GOT3 (cell line): ENCODE results near the gene LARGE1.
"Not testable (repeated sequence)": the region's sequence is repeated elsewhere in the genome, so short reads cannot be mapped to it uniquely, and the experiment has no call there.

Experiments
- DNase-seq: peaks from one replicate; lab custom pipeline; 2025; ENCODE audit warnings: mixed read lengths; lab: John Stamatoyannopoulos, UW

Gene LARGE1

DNA sequence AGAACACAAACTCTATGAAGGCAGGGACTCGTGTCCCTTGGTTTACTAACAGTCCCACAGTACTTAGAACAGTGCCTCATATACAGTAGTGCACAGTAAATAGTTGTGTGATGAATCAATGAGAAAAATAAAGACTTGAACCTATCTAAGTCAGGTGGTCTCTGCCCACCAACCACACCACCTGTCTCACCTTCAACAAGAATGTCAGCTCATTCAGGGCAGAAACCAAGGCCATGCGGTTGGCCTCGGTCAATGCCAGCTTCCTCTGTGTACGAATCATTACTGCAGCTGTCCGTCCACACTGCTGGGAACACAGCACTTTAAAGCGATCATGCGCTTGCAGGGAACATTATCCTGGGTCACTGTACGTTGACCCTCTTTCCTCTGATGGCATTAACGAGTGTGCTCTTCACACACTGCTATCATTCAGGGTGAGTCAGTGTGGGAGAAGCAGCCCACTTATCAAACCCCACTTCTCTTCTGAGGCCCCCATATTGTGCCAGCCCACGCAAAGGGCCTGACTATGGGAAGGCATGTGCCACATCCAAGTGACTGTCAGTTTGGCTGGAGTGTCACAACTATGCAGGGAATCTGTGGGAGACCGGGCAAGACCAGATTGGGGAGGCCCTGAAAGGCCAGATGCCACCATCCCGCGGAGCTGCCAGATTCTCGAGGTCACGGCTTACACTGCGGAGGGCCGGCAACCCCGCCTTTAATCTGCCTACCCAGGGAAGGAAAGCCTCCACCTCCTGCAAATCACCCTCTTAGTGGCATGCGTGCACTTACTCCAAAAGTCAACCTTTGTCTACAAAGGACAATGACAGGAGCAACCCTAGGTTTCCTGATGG lies 36.1 kb downstream of the LARGE1 start:
- DNase-seq = no peak

DNA sequence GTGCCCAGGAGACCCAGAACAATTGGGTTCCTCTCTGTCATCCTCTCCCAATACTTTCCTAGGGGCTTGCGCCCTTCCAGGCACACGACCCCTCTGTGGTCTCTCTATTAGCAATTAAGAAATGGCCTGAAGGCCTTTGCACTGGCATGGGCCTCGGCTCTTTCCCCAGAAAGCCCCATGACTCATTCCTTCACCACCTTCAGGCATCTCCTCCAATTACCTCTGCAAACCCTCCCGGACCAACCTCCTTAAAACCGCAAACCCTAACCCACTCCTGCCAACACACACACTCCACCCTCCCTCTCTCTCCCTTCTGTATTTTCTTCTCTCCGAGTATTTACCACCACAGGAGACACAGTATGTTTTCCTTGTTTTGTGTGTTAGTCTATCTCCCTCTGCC lies 36.7 kb downstream of the LARGE1 start:
- DNase-seq = no peak

DNA sequence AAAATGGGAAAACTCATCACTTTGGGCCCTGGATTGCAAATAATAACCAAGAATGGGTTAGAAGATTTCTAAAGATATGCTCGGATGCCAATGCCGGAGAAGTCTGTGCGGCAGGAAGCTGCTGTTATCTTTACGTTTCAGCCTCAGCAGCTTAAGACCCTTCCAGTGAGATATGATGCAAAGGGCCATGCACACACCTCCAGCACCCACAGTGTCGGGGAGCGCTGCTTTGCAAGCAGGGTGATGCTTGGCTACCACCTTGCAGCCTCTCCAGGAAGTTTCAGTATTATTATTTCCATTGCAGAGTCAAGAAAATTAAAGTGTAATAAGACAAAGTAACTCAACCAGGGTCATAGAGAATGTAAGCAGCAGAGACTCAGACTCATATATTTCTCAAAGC lies 37.3 kb downstream of the LARGE1 start:
- no peak for DNase-seq

DNA sequence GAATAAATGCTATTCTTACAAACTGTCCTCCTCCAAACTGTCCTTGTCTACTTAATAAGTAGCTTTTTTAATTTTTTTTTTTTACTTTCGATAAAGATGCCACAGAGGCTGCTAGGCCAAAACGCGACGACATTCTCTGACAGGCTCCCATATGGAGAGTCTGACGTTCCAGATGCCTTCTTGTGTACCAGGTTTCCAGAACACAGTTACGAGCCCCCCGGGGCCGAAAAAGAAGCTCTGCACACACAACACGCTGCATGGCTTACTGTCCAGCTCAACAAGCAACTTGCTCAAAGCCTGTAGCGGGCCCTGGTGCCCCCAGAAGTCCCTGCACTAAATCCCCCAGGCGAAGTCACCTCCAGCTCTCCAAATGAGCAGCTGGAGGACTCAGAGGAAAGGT lies 39.3 kb downstream of the LARGE1 start:
- DNase-seq = no peak

DNA sequence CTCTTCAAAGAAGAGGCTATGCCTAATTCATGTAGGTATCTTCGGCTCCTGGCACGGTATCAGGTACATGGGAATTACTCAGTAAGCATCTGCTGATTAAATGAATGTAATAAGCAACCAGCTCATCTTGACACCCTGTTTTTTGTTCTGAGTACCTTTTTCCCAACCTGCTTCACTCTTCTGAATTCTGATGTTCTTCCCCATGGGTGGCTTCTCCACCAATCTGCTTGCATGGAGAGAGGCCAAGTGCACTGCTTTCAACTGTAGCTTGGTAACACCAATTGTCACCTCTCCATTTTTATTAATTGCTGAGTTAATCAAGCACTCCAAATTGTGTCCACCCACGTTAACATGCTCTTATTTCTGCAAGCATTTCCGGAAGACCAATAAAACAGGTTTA lies 40.5 kb downstream of the LARGE1 start:
- DNase-seq = no peak

DNA sequence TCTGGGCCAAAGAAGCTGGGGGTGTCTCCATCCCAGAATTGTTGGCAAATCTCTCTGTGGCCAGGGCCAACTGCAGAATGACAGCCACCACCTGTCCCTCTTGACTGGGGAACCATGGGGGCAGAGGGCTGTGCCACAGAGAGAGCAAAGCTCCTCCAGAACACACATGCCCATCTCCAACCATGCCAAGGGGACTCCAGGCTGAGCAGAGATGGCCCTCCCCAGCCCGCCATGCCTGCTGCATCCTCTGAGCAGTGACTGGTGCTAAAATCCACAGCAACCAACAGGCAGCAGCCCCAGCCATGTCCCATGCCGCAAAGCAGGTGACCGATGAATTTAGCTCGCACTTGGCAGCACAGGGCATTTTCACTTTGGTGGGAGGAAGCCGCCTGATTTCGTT lies 45.0 kb downstream of the LARGE1 start:
- no peak for DNase-seq

DNA sequence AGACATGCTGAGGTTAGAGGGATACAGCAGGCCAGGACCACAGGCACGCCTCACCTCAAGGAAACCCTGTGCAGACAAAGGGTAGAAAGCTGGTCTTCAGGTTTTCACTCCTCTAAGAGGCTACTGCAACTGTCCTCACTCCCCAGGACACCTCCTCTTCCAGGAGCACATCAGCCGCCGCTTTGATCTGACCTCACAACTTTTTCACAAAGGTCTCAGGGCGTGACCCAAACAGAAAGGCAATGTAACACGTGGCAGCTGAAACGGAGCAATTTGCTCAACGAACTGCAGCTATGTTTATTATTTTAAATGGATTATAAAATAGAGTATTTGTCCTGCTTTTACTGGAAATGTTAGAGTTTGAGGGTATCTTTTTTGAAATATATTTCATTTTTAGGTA lies 46.1 kb downstream of the LARGE1 start:
- DNase-seq = no peak

DNA sequence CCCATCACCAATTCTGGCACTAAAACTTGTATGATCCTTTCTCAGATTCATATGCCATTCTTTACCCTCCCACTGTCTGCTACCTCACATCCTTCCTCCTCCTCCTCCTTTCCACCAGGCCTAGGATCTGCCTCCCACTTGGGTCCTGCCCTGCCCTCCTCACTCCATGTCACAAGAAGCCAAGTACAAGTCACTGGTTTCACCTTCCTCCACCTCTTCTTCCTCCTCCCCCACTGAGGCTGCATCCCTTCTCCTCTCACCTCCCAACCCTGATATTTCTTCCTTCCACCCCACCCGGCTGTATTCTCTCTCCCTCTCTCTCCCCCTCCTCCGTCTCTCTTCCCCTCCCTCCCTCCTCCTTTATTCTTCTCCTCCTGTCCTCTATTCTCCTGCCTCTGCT lies 46.6 kb downstream of the LARGE1 start:
- DNase-seq = no peak

DNA sequence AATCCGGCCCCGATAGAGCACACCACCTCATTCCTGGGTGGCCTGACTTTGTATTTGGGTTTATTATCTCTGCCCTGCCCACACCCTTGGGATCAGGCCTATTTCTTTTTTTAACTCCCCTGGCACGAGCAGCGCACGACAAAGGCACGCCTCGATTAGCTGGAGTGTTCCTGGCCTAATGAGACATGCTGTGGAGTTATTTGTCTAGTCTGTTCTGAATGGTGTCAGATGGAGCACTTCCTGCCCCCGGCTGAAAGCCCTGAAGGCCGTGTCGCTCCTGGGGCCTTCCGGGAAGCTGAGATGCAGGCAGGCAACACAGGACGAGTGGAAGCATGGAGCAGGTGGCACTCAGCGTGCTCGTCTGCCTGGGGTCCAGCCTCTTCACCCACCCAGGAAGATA lies 47.1 kb downstream of the LARGE1 start:
- no peak for DNase-seq

DNA sequence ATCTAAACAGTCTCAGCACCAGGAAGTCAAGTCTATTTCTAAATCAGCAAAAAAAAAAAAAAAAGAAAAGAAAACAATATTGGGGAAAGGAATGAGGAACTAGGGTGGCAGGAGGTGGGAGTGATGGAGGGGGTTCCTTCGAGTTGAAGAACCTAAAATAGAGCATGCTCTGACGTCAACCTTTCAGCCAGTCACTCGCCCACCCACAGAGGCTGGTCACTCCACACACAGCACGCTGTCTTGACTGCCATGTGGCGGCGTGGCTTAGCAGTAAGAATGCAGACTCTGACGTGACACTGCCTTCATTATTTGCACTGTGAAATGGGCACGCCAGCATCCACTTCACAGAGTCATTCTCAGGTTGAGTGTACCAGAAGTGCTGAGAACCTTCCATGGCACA lies 48.3 kb downstream of the LARGE1 start:
- no peak for DNase-seq

DNA sequence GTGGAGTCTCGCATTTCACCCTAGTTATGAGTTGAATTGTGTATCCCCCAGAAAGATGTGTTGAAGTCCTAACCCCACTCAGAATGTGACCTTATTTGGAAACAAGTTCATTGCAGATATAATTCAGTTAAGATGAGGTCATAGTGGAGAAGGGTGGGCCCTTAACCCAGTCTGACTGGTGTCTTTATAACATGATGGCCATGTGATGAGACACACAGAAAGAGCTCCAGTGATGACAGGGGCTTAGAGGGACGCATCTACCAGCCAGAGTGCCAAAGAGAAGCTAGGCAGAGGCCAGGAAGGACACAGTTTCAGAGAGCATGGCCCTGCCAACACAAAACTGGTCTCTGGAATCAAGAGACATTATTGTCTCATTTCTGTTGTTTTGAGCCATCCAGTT lies 50.3 kb downstream of the LARGE1 start:
- DNase-seq = no peak

DNA sequence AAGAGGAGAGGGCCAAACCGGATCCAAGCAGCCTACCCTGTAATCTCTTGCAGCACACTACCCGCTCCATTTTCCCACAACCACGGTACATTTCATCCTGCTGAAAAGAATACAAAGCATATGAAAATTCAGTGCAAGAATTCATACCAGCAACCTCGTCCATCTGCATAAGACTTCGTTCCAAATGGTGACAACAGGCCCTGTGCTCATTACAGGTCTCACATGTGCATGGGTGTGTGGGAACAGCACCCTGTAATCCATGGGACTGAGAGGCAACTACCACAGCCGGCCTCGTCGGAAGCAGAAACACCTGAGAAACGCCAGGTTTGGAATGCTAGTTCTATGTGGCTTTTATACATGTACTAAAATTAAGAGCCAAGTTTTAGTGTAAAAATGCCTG lies 52.3 kb downstream of the LARGE1 start:
- DNase-seq = no peak

DNA sequence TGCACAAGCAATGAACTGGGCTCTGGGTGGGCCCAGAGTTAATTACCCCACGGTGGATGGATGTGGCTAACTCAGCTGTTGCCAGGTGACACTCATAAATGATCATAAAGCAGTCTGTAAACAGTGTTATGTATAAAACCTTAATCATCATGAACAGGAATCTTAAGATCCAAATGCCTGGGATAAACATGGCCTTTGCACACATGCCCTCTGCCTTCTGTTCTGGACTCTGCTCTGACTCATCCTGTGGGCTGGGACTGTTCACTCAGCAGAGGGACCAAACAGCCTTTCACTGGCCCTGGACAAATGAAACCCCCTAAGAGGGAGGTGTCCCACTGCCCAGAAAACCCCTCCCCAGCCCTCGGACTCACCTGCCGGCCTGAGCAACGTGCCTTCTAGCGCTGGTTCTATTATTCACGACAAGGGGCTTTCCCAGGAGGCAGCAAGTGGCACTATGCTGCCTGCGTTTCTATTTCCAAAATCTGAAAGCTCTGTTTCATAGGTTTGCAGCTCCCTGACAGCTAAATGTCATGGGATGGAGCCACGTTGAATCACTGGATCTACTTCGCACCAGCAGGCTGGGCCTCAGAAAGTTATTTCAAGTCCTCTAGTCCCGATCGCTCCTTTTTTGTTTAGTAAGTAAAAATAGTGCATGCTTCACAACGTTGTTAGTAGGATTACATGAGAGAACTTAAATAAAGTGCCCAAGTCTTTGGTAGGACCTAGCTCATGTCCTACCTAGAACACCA lies 53.0 kb downstream of the LARGE1 start:
- no peak for DNase-seq

DNA sequence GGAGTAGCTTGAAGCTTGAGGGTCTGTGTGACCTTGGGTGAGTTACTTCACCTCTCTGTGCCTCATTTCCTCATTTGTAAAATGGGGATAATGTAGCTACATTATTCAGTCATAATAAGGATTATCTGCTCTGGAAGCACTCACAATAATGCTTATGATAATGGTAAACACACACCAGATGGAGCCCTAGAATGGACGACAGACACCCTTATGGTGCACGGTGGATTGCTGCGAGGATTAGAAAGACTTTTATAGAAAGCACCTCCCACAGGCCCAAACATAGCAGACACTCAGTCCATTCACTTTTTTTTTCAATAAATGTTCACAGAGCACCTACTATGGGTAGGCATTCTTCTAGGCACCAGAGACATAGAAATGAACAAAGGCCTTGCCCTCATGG lies 53.8 kb downstream of the LARGE1 start:
- no peak for DNase-seq

DNA sequence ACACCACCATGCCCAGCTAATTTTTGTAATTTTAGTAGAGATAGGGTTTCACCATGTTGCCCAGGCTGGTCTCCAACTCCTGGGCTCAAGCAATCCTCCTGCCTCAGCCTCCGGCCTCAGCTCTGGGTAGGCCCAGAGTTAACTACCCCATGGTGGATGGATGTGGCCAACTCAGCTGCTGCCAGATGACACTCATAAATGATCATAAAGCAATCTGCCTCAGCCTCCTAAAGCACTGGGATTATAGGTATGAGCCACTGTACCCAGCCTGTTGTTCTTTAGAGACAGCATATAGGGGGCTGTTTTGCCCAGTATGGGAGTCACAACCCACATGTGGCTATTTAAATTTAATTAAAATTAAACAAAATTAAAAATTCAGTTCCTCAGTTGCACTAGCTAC lies 54.3 kb downstream of the LARGE1 start:
- DNase-seq = no peak

DNA sequence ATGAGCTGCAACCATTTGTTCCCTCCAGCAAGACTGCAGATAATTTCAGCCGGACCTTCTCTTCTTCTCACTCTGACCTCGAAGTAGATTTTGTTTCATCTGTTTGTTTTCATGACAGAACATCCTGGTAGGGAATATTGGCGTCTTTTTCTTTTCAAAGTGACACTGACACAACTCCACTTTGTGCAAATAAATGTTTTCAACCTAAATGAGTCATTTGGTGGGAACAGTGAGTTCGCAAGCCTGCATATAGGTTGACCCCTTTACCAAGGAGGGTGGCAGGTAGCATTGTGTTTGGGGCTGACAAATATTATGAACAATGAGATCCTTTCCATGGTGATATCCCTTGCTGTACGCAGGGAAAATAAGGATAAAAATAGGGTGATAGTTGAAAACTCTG lies 55.0 kb downstream of the LARGE1 start:
- DNase-seq = no peak

DNA sequence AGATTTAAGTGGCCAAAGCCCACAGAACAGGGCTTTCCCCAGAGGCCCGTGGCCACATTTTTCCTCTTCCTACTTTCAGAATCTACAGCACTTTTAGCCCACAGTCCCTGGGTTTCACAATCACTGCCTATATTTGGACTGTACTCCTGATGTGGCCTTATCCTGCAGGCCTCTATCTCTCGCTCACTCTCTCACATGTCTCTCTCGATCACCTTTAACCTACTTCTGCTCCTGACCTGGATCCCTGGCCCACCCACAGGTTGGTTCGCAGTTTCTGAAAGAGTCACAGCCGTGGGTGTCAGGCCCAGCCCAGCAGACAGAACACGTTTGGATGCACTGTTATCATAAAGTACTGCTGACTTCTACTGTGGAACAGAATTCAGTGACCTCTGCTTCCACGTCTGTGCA lies 55.5 kb downstream of the LARGE1 start:
- no peak for DNase-seq

DNA sequence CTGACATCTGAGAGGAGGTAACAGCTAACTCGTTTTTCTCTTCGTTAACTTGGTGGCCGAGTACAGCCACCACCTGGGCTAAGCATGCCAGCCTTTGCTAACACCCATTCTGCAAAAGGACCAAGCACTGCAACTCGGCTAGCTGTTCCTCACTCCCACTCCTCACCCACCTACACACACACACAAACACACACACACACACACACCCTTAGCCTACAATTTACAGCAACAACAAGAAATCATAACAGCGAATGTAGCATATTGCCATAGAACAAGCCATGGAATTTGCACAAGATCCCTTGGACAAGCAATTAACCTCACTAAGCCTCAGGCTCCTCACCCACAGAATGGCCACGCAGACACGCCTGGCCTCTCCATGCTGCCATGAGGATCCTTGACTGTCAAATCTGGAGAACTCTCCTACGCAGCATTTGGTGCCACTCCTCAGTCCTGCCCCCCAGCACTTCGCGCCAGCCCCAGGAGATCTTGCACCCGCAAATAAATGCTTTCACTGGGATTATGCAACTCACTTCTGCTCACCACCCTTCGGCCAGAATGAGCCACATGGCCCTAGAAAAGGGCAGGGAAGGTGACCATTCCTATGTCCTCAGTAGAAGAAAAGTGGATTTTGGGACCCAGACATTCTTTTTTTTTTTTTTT lies 58.9 kb downstream of the LARGE1 start:
- no peak for DNase-seq

DNA sequence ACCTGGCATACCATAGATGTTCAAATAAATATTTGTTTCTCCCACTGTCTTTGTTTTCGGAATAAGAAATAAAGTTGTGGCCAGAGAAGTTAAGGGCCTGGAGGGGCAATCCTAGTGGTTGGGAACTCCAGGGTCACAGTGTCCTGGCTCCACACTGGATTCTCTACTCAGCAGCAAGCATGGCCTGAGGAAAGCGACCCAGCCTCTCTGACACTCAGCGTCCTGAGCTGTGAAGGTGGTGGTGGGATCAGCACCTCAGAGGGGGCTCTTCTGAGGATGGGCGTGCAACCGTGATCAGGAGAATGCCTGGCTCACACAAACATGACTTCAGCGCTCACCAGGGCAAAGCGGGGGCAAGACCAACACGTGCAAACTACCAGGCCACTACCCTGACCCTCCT lies 59.9 kb downstream of the LARGE1 start:
- DNase-seq = no peak

DNA sequence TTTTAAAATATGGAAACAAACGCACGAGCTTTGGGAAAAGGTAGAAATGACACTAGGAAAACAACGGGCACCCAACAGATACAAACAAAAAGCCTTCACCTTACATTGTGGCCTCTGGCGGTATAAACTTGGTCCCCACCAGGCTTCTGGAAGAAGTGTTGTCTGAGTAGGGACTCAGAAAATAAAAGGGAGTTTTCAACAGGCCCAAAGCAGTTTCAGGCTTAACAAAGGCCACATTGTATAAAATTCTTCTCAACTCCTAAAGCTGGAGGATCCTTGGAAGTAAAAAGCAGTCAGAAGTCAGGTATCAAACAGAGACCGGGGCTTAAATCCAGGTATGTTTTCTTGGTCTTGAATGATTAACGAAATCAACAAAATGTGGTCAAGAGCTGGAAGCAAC lies 61.0 kb downstream of the LARGE1 start:
- DNase-seq = no peak

DNA sequence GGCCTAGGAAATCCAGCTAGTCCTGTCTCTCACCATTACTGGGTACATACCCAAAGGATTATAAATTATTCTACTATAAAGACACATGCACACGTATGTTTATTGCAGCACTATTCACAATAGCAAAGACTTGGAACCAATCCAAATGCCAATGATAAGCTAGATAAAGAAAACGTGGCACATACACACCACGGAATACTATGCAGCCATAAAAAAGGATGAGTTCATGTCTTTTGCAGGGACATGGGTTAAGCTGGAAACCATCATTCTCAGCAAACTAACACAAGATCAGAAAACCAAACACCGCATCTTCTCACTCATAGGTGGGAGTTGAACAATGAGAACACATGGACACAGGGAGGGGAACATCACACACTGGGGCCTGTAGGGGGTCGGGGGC lies 61.6 kb downstream of the LARGE1 start:
- DNase-seq = not testable (repeated sequence)

DNA sequence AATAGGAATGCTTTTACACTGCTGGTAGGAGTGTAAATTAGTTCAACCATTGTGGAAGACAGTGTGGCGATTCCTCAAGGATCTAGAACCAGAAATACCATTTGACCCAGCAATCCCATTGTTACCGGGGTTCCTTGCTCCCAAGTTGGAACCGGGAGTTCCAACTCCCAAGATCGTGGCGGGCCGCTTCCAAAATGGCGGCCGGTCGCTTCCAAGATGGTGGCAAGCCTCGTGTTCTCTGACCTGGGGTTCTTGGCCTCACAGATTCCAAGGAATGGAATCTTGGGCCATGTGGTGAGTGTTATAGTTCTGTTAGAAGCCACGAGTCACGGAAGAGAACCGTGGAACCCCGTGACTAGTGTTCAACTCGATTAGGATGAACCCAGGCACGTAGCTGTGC lies 62.5 kb downstream of the LARGE1 start:
- not testable (repeated sequence) for DNase-seq

DNA sequence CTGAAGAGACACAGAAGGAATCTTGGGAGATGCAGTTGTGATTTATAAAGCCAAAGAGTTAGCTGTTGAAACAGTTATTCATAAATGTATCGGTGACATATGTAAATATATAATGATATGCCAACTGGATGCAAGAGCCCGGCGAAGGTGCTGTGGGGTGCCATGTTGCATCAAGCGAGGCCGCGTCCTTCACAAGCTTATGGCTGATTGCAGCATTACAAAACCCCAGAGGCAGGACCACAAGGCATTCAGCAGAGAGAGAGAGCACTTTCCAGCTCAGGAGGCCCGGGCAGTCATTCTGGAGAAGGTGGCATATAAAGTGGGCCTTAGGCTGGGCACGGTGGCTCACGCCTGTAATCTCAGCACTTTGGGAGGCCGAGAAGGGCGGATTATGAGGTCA lies 65.6 kb downstream of the LARGE1 start:
- DNase-seq = no peak
